ENCODE data around the gene WASHC3. TPM values are rescaled to one million over a fixed set of nuclear protein-coding genes. Genes with fewer than 3 reads are reported as not detected.

WASHC3 gene, protein sequence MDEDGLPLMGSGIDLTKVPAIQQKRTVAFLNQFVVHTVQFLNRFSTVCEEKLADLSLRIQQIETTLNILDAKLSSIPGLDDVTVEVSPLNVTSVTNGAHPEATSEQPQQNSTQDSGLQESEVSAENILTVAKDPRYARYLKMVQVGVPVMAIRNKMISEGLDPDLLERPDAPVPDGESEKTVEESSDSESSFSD
- 29.1 to 33.7 TPM (median 31.2 TPM) in 5 replicates for total RNA-seq (2022; extraction: Qiagen RNA extraction)

DNA sequence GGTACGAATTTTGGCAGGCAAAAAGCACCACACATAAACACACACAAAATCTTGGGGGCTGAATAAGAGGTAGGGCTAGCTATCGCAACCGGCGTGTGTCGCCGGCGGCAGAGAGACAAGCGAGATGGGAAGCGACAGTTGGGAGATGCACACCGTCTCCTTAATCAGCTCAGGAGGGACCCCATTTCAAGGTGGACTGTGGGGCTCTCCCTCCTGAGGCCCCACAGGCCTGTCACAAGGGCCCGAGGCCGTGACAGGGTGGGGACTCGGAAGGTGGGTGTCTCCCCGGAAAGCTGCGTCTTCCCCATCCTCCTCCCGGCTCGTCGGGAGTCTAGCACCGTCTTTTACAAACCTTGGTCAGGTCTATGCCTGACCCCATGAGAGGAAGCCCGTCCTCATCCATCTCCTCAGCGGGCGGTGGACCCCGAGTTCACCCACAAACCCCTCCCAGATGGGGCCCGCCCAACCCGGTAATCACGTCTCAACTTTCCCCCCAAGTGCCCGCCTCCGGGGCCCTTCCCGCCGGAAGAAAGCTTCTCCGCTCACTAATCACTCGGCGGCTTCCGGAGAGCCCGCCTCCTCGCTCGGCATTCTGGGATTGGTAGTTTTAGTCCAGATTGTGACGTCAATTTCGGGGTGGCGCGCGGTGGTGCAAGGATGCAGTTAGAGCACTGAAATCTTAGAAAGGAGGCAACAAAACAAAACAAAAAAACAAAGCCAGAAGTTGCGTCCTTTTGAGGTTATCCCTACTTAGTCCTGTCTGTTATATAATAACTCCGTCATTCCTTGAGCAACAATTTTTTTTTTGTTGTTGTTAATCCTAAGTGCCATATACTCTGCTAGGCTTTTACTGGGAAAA lies at the start of gene WASHC3:
Gene WASHC3 (minus strand): TSS at position 432 of the 859 bp plus-strand sequence. CDS start 29 bp downstream, at position 403.

Other genes starting within 250 kb of the WASHC3 start
- gene GNPTAB, start 231.0 kb downstream of the WASHC3 start, total RNA-seq (2022; extraction: Qiagen RNA extraction): 10.8 to 14.7 TPM (median 12.4 TPM) in 5 replicates
- 17.5 to 20.1 TPM (median 19.2 TPM) in 5 replicates for gene DRAM1, start 184.4 kb downstream of the WASHC3 start, total RNA-seq (2022; extraction: Qiagen RNA extraction)
- 59.8 to 75.2 TPM (median 62.6 TPM) in 5 replicates for gene NUP37, start 58.1 kb upstream of the WASHC3 start, total RNA-seq (2022; extraction: Qiagen RNA extraction)
- gene PARPBP, start 58.2 kb upstream of the WASHC3 start, total RNA-seq (2022; extraction: Qiagen RNA extraction): 17.7 to 23.3 TPM (median 18.6 TPM) in 5 replicates
- not detected in 5 replicates for gene PMCH, start 135.8 kb upstream of the WASHC3 start, total RNA-seq (2022; extraction: Qiagen RNA extraction)